ENCODE results near the gene IBA57.

IBA57 gene

GRCh38 chr1:228160201-228160761 lies 5.3 kb upstream of the IBA57 start:
- no peak overlapping the region for H3K27ac ChIP-seq
- no peak overlapping the region for H3K4me2 ChIP-seq
- H3K79me2 ChIP-seq (ENCODE audit: insufficient read depth, low read depth), result no peaks in the 10 kb centered on the region
- H3K27me3 ChIP-seq (ENCODE audit: insufficient read depth, low read depth), result no peaks in the 10 kb centered on the region
- no peak overlapping the region for H3K9ac ChIP-seq
- no peak overlapping the region for H3K4me3 ChIP-seq (IDR thresholded peaks at IDR 0.05; ENCODE audit: insufficient read depth, low read depth, low read length)
- H3K36me3 ChIP-seq (ENCODE audit: insufficient read depth), result no peaks in the 10 kb centered on the region
- H2AFZ ChIP-seq (ENCODE audit: low read depth), result no peak overlapping the region
- peaks cover 8% of the 10 kb centered on the region for H3K4me1 ChIP-seq (ENCODE audit: low read depth, poor library complexity, severe bottlenecking)
- H4K20me1 ChIP-seq (ENCODE audit: insufficient read depth), result no peaks in the 10 kb centered on the region
- TF ChIP-seq CTCF (conservative IDR thresholded peaks at IDR 0.05; ENCODE audit: low read depth, low read length), result no peak

- H3K79me2 ChIP-seq (ENCODE audit: insufficient read depth, low read depth), result no peaks in the 10 kb centered on the region; the same call in 1 of the 2 replicates
- H3K27ac ChIP-seq, result no peak overlapping the region
- H4K20me1 ChIP-seq (ENCODE audit: insufficient read depth), result no peaks in the 10 kb centered on the region
- no peak overlapping the region for H3K4me3 ChIP-seq (IDR thresholded peaks at IDR 0.05; ENCODE audit: insufficient read depth, low read depth, low read length)
- TF ChIP-seq CTCF (conservative IDR thresholded peaks at IDR 0.05; ENCODE audit: low read depth, low read length), result no peak
- no peaks in the 10 kb centered on the region for H3K36me3 ChIP-seq (ENCODE audit: insufficient read depth)
- no peak overlapping the region for H2AFZ ChIP-seq (ENCODE audit: low read depth)
- no peak overlapping the region for H3K4me2 ChIP-seq
- no peak overlapping the region for H3K9ac ChIP-seq
- H3K4me1 ChIP-seq (ENCODE audit: low read depth, poor library complexity, severe bottlenecking), result peaks cover 8% of the 10 kb centered on the region
- no peaks in the 10 kb centered on the region for H3K27me3 ChIP-seq (ENCODE audit: insufficient read depth, low read depth)
Measured at GRCh38 chr1:228161362-228161761, 4.2 kb upstream of the IBA57 start.

- no peak for TF ChIP-seq CTCF (conservative IDR thresholded peaks at IDR 0.05; ENCODE audit: low read depth, low read length)
- H3K4me3 ChIP-seq (IDR thresholded peaks at IDR 0.05; ENCODE audit: insufficient read depth, low read depth, low read length), result no peak overlapping the region
- H3K27ac ChIP-seq, result no peak overlapping the region
- no peaks in the 10 kb centered on the region for H3K36me3 ChIP-seq (ENCODE audit: insufficient read depth)
- H3K9ac ChIP-seq, result no peak overlapping the region
- H2AFZ ChIP-seq (ENCODE audit: low read depth), result no peak overlapping the region
- no peaks in the 10 kb centered on the region for H4K20me1 ChIP-seq (ENCODE audit: insufficient read depth)
- no peak overlapping the region for H3K4me2 ChIP-seq
- H3K27me3 ChIP-seq (ENCODE audit: insufficient read depth, low read depth), result no peaks in the 10 kb centered on the region
- no peaks in the 10 kb centered on the region; the same call in 1 of the 2 replicates for H3K79me2 ChIP-seq (ENCODE audit: insufficient read depth, low read depth)
- H3K4me1 ChIP-seq (ENCODE audit: low read depth, poor library complexity, severe bottlenecking), result peaks cover 13% of the 10 kb centered on the region
Measured at GRCh38 chr1:228161866-228162265, 3.7 kb upstream of the IBA57 start.

- Histone ChIP-seq H3K4me1 (ENCODE audit: low read depth, poor library complexity, severe bottlenecking) (peaks cover 17% of the 10 kb centered on the region), H3K4me3 (IDR thresholded peaks at IDR 0.05; ENCODE audit: insufficient read depth, low read depth, low read length) (no peak overlapping the region), H2AFZ (ENCODE audit: low read depth) (no peak overlapping the region), H3K79me2 (ENCODE audit: insufficient read depth, low read depth) (no peaks in the 10 kb centered on the region; the same call in 1 of the 2 replicates), H4K20me1 (ENCODE audit: insufficient read depth) (no peaks in the 10 kb centered on the region), H3K27me3 (ENCODE audit: insufficient read depth, low read depth) (no peaks in the 10 kb centered on the region), H3K4me2 (no peak overlapping the region), H3K27ac (no peak overlapping the region), H3K9ac (no peak overlapping the region), H3K36me3 (ENCODE audit: insufficient read depth) (no peaks in the 10 kb centered on the region)
- no peak for TF ChIP-seq CTCF (conservative IDR thresholded peaks at IDR 0.05; ENCODE audit: low read depth, low read length)
Measured at GRCh38 chr1:228162286-228163006, 3.2 kb upstream of the IBA57 start.
